Prostate gland (tissue), 2 donors: ENCODE results near the gene CC2D1B. TPM values are rescaled to one million over a fixed set of nuclear protein-coding genes. Genes with fewer than 3 reads are reported as not detected.
A peak's percentile ranks its signal among the peaks of the same experiment; 100 is the strongest.

Experiments used
- DNase-seq: peaks from one replicate; pipeline ENCODE4 v3.0.0-alpha.2; 2019; ENCODE audit warnings: low spot score
- H3K27ac ChIP-seq, 2 donors: fragments of 200-600 bp; sonication (generic); 2 replicates each; pipeline ENCODE4 v1.5.1; 2017 to 2019
- H3K27me3 ChIP-seq: fragments of 200-600 bp; sonication (generic); replicated peaks from 2 replicates; pipeline ENCODE4 v1.5.1; 2019; ENCODE audit not compliant: insufficient read depth
- H3K36me3 ChIP-seq, 2 donors: fragments of 200-600 bp; sonication (generic); 1 replicate in 1 of 2; 2 replicates in 1 of 2; pipeline versions ENCODE4 v1.5.1 to v1.8.1; 2017 to 2019
- H3K4me1 ChIP-seq: fragments of 200-600 bp; sonication (generic); replicated peaks from 2 replicates; pipeline ENCODE4 v1.5.1; 2019
- H3K4me3 ChIP-seq, 2 donors: fragments of 200-600 bp; sonication (generic); 2 replicates each; pipeline ENCODE4 v1.5.1; 2017 to 2019
- H3K9me3 ChIP-seq: fragments of 200-600 bp; sonication (generic); 2 replicates; pipeline ENCODE4 v1.5.1; 2017
- POLR2A ChIP-seq: fragments of 450-650 bp; IDR thresholded peaks from one replicate; pipeline ENCODE4 v1.6.1; 2016; ENCODE audit warnings: antibody characterized with exemption, mild to moderate bottlenecking
- POLR2AphosphoS5 ChIP-seq: sonication (generic); formaldehyde crosslinking; IDR thresholded peaks from one replicate; pipeline ENCODE4 v1.6.1; 2017; ENCODE audit warnings: antibody characterized with exemption
- WGBS: methylation state at CpG from one replicate; pipeline ENCODE4 v1.1.5; 2018; 5-methylcytosine and 5-hydroxymethylcytosine counted together
- intact Hi-C: fragments of 100-400 bp; cut with DNase I; formaldehyde crosslinking; loops from one replicate; pipeline ENCODE4 v1.14.2; 2022
- total RNA-seq, 2 donors: library from RNA; depleted of rRNA; stranded (reverse); fragments of >200 nt; gene quantifications; one replicate each; pipeline ENCODE4 v1.1.0, GENCODE V29; 2016
- TF ChIP-seq, protein P1 (sequence below), 4 experiments: fragments of 200-600 bp in 2 of 4; fragments of 450-650 bp in 2 of 4; sonication (generic) in 2 of 4; IDR thresholded peaks; 1 replicate in 3 of 4; 2 replicates in 1 of 4; pipeline ENCODE4 v1.5.1; 2016 to 2019; ENCODE audit warnings: antibody characterized with exemption in 4 of 4, mild to moderate bottlenecking in 2 of 4, moderate library complexity in 2 of 4

The CC2D1B gene
- total RNA-seq, 2 donors from 2014 or later = 24.2 to 43.9 TPM

- Histone ChIP-seq H3K4me1 (no peaks in the 10 kb centered on the region), H3K9me3 (no peaks in the 10 kb centered on the region), H3K27ac (peak overlapping the region; percentile 43 to 85), H3K36me3 (no peaks in the 10 kb centered on the region), H3K27me3 (no peaks in the 10 kb centered on the region), H3K4me3 (peak overlapping the region; percentile 57 to 65)
- WGBS = under 1% methylated on average over 16 of the region's 16 CpGs
- DNase-seq = no peak
- TF ChIP-seq POLR2A (no peak), POLR2AphosphoS5 (no peak)
- intact Hi-C loops = loop anchor here (2.0 to 10.0 kb wide), 4 partner anchors 37 to 514 kb away; partner anchors contain the start of genes CC2D1B and ZFYVE9
These were observed 37.6 kb upstream of the CC2D1B start for GRCh38 chr1:52403566-52404115.

- no peaks in the 10 kb centered on the region for H3K9me3 ChIP-seq
- no peak overlapping the region for H3K27ac ChIP-seq
- no peak for DNase-seq
- H3K4me3 ChIP-seq = no peak overlapping the region
- TF ChIP-seq POLR2A (no peak), POLR2AphosphoS5 (no peak)
- TF ChIP-seq, protein P1, sequence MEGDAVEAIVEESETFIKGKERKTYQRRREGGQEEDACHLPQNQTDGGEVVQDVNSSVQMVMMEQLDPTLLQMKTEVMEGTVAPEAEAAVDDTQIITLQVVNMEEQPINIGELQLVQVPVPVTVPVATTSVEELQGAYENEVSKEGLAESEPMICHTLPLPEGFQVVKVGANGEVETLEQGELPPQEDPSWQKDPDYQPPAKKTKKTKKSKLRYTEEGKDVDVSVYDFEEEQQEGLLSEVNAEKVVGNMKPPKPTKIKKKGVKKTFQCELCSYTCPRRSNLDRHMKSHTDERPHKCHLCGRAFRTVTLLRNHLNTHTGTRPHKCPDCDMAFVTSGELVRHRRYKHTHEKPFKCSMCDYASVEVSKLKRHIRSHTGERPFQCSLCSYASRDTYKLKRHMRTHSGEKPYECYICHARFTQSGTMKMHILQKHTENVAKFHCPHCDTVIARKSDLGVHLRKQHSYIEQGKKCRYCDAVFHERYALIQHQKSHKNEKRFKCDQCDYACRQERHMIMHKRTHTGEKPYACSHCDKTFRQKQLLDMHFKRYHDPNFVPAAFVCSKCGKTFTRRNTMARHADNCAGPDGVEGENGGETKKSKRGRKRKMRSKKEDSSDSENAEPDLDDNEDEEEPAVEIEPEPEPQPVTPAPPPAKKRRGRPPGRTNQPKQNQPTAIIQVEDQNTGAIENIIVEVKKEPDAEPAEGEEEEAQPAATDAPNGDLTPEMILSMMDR (IDR thresholded peaks at IDR 0.05) = no peak
- no peaks in the 10 kb centered on the region for H3K36me3 ChIP-seq
- 53% methylated on average over 3 of the region's 3 CpGs for WGBS
- intact Hi-C loops = loop anchor here (5.0 to 10.0 kb wide), 3 partner anchors 258 to 514 kb away; partner anchors contain the start of gene ZFYVE9
- H3K27me3 ChIP-seq = no peaks in the 10 kb centered on the region
- H3K4me1 ChIP-seq = no peaks in the 10 kb centered on the region
These were observed 36.8 kb upstream of the CC2D1B start for GRCh38 chr1:52402860-52403240.

DNA sequence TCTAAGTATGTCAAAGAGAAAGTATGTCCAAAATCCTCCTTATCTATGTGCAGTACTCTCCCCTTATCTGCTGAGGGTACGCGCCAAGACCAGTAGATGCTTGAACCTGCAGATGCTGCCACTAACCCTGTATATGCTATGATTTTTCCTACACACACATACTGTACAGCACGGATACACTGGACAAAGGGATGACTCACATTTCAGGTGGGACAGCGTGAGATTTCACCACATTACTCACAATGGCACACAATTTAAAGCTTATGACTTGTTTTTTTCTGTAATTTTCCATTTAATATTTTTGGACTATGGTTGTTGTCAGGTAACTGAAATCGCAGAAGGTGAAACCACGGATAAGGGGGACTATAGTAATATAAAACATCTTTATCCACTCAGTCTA, 34.1 kb upstream of the CC2D1B start:
- intact Hi-C loops = loop anchor here (5.0 to 10.0 kb wide), 3 partner anchors 255 to 517 kb away; partner anchors contain the start of gene ZFYVE9
- no peaks in the 10 kb centered on the region for H3K4me1 ChIP-seq
- no peak overlapping the region for H3K27ac ChIP-seq
- no peak for DNase-seq
- no peaks in the 10 kb centered on the region for H3K9me3 ChIP-seq
- no peaks in the 10 kb centered on the region for H3K27me3 ChIP-seq
- 95% methylated on average over 6 of the region's 6 CpGs for WGBS
- TF ChIP-seq POLR2AphosphoS5 (no peak), POLR2A (no peak)
- TF ChIP-seq, protein P1 (IDR thresholded peaks at IDR 0.05) = no peak
- H3K4me3 ChIP-seq = no peak overlapping the region
- H3K36me3 ChIP-seq = no peaks in the 10 kb centered on the region

DNA sequence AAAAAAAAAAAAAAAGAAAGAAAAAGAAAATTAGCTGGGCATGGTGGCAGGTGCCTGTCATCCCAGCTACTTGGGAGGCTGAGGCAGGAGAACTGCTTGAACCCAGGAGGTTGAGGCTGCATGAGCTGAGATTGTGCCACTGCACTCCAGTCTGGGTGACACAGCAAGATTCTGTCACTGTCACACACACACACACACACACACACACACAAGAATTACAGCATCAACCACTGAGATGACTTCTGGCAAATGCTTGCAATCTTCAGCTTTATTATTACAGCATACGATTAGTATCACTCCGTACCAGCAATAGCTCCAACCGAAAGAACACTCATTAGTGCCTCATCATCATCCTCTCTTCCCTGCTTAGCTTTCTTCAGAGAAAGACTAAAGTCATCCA, 33.6 kb upstream of the CC2D1B start:
- Histone ChIP-seq H3K4me1 (no peaks in the 10 kb centered on the region), H3K9me3 (no peaks in the 10 kb centered on the region), H3K36me3 (no peaks in the 10 kb centered on the region), H3K27me3 (no peaks in the 10 kb centered on the region), H3K4me3 (no peak overlapping the region), H3K27ac (no peak overlapping the region)
- TF ChIP-seq POLR2AphosphoS5 (no peak), POLR2A (no peak)
- TF ChIP-seq, protein P1 (IDR thresholded peaks at IDR 0.05) = no peak
- intact Hi-C loops = loop anchor here (5.0 to 10.0 kb wide), 3 partner anchors 255 to 518 kb away; partner anchors contain the start of gene ZFYVE9
- 99% methylated on average over 3 of the region's 3 CpGs for WGBS
- no peak for DNase-seq

DNA sequence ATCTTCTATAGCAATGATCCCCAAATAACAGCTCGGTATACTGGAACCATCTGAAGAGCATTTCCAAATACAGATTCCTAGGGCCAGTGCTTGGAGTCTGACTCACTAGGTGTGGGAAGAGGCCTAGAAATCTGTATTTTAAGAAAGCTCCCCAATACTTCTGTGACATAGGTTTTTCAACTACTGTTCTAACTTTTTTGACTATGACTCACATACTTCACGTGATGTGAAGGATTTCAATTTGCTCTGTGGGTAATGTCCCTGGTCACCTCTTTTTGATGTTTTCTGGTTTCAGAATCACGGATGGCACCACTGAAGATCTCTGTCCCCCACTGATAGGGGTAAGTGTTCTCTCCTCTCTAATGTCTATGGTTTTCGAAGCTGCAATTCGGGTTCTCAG, 27.2 kb upstream of the CC2D1B start:
- no peak for DNase-seq
- no peak overlapping the region for H3K4me3 ChIP-seq
- intact Hi-C loops = no loop called here
- no peaks in the 10 kb centered on the region for H3K9me3 ChIP-seq
- H3K36me3 ChIP-seq = no peaks in the 10 kb centered on the region
- TF ChIP-seq POLR2AphosphoS5 (no peak), POLR2A (no peak)
- TF ChIP-seq, protein P1 (IDR thresholded peaks at IDR 0.05) = no peak
- H3K27ac ChIP-seq = no peak overlapping the region
- H3K27me3 ChIP-seq = no peaks in the 10 kb centered on the region
- no peaks in the 10 kb centered on the region for H3K4me1 ChIP-seq
- 98% methylated on average over 5 of the region's 5 CpGs for WGBS
